Subcutaneous abdominal adipose tissue (tissue), 5 donors: Measurements from ENCODE around the gene BMI1.

ENCODE experiments used
- H3K27ac ChIP-seq: one replicate; pipeline ENCODE4 v1.7.0; 2013; ENCODE audit warnings: low read depth, mild to moderate bottlenecking, inconsistent platforms, low read length, moderate library complexity
- H3K27me3 ChIP-seq, 5 donors: one replicate each; pipeline ENCODE4 v1.7.0; 2013; ENCODE audit warnings: low read length in 5 of 5, inconsistent platforms in 1 of 5; ENCODE audit not compliant: control insufficient read depth in 5 of 5, insufficient read depth in 4 of 5
- H3K36me3 ChIP-seq, 5 donors: one replicate each; pipeline ENCODE4 v1.7.0; 2013; ENCODE audit warnings: low read length in 5 of 5; ENCODE audit not compliant: control insufficient read depth in 5 of 5, insufficient read depth in 5 of 5
- H3K4me1 ChIP-seq, 5 donors: one replicate each; pipeline ENCODE4 v1.7.0; 2013; ENCODE audit warnings: low read length in 5 of 5, mild to moderate bottlenecking in 3 of 5, moderate library complexity in 1 of 5; ENCODE audit not compliant: control insufficient read depth in 5 of 5, insufficient read depth in 5 of 5
- H3K4me3 ChIP-seq, 5 donors: one replicate each; pipeline ENCODE4 v1.7.0; 2013; ENCODE audit warnings: low read length in 5 of 5, low read depth in 1 of 5
- H3K9ac ChIP-seq, 5 donors: one replicate each; pipeline ENCODE4 v1.7.0; 2013; ENCODE audit warnings: low read length in 5 of 5, mild to moderate bottlenecking in 4 of 5, moderate library complexity in 3 of 5
- H3K9me3 ChIP-seq, 5 donors: one replicate each; pipeline ENCODE4 v1.7.0; 2013; ENCODE audit warnings: low read length in 5 of 5; ENCODE audit not compliant: control insufficient read depth in 5 of 5
- donor health status: healthy.
- donor health status: healthy.
- donor health status: healthy.
- donor health status: healthy.
- donor health status: healthy.

The BMI1 gene

DNA sequence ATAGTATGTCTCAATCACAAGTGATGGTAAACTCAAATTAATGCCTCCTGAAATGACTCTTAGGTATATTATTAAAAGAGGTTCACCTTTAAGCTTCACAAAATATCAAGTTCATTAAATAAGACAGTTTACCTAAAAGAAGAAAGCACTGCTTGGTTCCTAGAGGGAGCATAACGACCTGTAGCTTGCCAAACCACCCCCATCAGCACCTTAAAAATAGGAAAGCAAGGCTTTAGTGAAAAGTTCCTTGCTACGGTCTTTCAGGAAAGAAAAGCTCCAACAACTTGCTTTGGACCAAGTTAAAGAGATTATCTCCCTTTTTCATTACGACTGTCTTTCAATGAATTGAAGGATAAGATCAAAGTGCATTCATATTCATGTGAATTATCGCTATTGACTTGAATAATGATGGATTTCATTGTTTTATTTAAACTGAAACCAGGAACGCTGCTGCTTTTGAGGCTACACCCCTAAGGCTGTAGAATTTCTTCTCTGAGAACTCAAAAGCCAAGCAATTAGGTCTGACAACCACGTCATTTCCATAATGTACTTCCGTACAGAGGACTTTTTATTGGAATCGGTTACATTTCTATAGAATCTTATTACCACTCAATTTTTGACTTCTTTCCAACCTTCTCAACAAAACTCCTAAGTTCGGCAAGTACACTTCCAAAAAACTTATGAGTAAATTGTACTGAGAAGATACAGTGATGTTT is 17.4 kb downstream of the BMI1 start:
- H3K4me3 ChIP-seq, result no peak overlapping the region
- H3K9ac ChIP-seq, result no peak overlapping the region
- no peak overlapping the region for H3K27ac ChIP-seq
- peaks cover 0 to 3% (median 0%) of the 10 kb centered on the region in 5 donors for H3K9me3 ChIP-seq
- peaks cover 0 to 48% (median 46%) of the 10 kb centered on the region in 5 donors for H3K4me1 ChIP-seq
- H3K36me3 ChIP-seq, result no peaks in the 10 kb centered on the region
- H3K27me3 ChIP-seq, result peaks cover 48 to 74% (median 58%) of the 10 kb centered on the region in 5 donors

DNA sequence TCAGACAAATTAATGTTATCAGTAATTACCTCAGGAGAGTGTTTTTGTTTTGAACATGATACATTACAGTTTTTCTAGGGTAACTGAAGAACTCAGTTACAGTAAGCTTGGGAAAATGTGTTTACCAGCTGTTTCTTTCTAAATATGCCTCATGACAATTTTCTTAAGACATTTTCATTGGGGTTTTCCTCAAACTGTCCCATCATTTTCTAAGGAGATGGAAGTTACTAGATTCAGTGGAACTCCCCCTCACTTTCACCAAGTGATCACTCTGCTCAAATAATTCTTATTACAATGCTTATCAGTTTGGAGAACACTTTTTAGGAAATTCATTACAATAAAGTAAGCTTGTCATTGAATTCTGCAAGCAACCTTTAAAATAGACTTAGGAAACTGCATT is 18.0 kb downstream of the BMI1 start:
- peaks cover 0 to 44% (median 42%) of the 10 kb centered on the region in 5 donors for H3K4me1 ChIP-seq
- H3K9me3 ChIP-seq, result no peaks in the 10 kb centered on the region
- H3K36me3 ChIP-seq, result no peaks in the 10 kb centered on the region
- H3K4me3 ChIP-seq, result no peak overlapping the region
- no peak overlapping the region for H3K27ac ChIP-seq
- no peak overlapping the region for H3K9ac ChIP-seq
- H3K27me3 ChIP-seq, result peaks cover 52 to 76% (median 61%) of the 10 kb centered on the region in 5 donors

DNA sequence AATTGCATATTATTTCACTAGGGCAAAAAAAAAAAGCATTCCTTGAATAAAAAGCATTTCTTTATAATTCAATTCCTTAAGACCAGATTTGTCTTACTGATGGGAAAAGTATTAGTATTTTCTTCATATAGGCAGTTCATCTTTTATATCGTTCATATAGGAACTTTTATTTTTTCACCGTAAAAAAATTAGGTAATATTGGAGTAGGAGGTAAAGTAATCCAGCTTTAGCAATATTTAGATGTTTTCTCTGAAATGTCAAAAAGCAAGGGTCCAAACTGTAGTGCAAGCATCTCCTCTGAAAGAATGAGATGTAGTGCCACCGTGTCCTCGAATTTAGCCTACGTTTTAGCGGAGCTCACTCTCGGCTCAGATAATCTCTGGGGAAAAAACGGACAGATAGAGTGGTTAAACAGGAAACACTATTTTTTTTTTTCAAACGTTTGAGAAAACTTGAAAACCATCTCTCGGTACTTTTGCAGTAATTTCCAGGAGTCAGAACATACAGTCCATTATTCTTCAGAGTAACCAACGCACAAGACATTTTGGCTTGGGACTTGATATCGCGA is 18.9 kb downstream of the BMI1 start:
- H3K27me3 ChIP-seq, result peaks cover 58 to 78% (median 71%) of the 10 kb centered on the region in 5 donors
- peaks cover 1 to 35% (median 33%) of the 10 kb centered on the region in 5 donors for H3K4me1 ChIP-seq
- H3K4me3 ChIP-seq, result peak overlapping the region; percentile 31 to 77 (median 73)
- no peaks in the 10 kb centered on the region for H3K9me3 ChIP-seq
- H3K9ac ChIP-seq, result peak overlapping the region in 2 of 5 donors; percentile 81 to 88
- H3K36me3 ChIP-seq, result no peaks in the 10 kb centered on the region
- peak overlapping the region; percentile 79 for H3K27ac ChIP-seq

DNA sequence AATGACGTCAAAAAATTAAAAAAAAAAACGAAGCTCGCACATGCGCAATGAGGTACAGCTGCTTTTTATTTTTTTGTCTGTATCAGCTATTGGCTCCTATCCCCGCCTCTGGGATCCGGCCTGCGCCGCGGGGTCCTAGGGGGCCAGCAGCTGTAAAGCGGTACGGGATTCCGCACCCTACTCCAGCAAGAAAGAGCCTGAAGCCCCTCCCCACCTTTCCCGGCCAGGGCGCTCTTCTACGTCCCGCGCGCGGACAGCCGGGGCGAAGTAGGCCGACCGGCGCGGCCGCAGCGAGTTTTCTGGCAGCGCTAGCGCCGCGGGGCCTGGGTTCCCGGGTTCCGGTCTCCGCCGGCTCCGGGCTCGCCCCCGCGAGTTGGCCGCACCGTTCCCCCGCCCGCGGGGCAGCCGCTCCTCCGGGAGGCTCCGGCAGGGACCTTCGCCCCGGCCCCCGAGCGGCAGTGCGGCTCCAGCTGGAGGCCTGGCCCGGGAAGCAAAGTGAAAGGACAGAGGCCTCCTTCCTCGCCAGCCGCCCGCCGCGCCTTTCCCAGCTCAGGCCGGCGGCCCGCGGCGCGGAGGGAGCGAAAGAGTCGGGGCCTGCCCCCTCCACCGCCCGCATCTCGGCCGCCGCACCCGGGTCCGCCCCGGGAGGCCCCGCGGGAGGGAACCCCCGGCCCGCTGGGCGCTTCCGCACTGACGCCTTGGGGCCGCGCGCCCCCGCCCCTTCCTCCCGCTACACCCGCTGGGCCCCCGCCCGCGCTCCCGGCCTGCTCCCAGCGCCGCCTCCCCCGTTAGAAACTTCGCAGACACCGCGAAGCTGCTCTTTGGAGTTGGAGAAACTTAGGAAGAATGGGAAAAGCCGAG is 19.7 kb downstream of the BMI1 start:
- H3K4me3 ChIP-seq, result peak overlapping the region; percentile 31 to 77 (median 73)
- peak overlapping the region in 4 of 5 donors; percentile 81 to 95 (median 92) for H3K9ac ChIP-seq
- peak overlapping the region; percentile 79 for H3K27ac ChIP-seq
- no peaks in the 10 kb centered on the region for H3K36me3 ChIP-seq
- H3K4me1 ChIP-seq, result peaks cover 1 to 35% (median 26%) of the 10 kb centered on the region in 5 donors
- H3K27me3 ChIP-seq, result peaks cover 61 to 78% (median 72%) of the 10 kb centered on the region in 5 donors
- H3K9me3 ChIP-seq, result no peaks in the 10 kb centered on the region

DNA sequence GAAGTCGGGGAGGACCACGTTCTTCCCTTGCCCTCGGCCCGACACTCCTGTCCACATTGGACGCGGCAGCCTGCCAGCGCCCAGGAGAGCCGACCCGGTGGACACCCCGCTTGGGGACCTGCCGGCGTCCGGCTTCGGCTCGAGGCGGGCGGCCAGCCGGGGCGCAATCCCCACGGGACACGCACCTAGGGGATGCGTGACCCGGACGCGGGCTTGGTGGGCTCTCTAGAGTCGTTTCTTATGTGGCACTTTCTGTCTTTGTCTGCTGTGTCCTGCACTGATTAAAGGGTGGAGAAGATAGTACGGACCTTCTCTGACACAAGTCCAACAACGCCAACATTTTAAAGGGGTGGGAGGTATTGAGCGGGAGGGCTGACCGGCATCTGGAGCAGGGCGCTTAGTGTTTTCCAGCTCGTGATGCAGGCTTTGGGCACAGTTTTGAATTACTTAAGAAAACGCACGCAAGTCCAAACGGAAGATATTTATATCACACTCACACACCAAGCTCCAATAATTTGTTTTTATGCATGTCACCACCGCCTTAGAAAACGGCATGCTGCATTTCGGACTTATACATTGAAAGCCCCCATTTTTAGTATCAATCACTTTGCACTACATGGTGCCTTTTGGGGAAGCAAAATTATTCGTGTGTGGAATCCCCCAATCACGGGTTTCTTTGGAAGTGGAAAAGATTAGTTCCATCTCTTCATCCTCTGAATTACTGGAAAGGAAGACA is 20.5 kb downstream of the BMI1 start:
- Histone ChIP-seq H3K4me1 (peaks cover 1 to 28% (median 18%) of the 10 kb centered on the region in 5 donors), H3K27ac (peak overlapping the region; percentile 79), H3K36me3 (no peaks in the 10 kb centered on the region), H3K9ac (peak overlapping the region in 4 of 5 donors; percentile 50 to 95 (median 86)), H3K27me3 (peaks cover 60 to 78% (median 72%) of the 10 kb centered on the region in 5 donors), H3K9me3 (peaks cover 0 to 3% (median 0%) of the 10 kb centered on the region in 5 donors), H3K4me3 (peak overlapping the region; percentile 64 to 77 (median 73))

DNA sequence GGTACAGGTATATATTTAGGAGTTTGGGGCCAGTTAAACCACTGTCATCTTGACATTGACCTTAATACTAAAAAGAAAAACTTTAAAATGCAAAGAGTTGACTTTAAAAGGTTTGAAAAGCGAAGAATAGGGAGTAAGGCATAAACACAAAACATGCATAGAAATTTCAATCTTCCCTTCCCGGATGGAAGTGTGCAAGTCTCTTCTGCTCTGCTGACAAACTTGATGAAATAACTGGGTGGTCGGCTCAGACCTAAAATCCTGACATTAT is 21.0 kb downstream of the BMI1 start:
- H3K36me3 ChIP-seq, result no peaks in the 10 kb centered on the region
- H3K9me3 ChIP-seq, result peaks cover 0 to 3% (median 0%) of the 10 kb centered on the region in 5 donors
- H3K4me3 ChIP-seq, result peak overlapping the region in 1 of 5 donors; percentile 73
- H3K4me1 ChIP-seq, result peaks cover 1 to 23% (median 13%) of the 10 kb centered on the region in 5 donors
- peaks cover 60 to 78% (median 71%) of the 10 kb centered on the region in 5 donors for H3K27me3 ChIP-seq
- H3K9ac ChIP-seq, result no peak overlapping the region
- H3K27ac ChIP-seq, result no peak overlapping the region

DNA sequence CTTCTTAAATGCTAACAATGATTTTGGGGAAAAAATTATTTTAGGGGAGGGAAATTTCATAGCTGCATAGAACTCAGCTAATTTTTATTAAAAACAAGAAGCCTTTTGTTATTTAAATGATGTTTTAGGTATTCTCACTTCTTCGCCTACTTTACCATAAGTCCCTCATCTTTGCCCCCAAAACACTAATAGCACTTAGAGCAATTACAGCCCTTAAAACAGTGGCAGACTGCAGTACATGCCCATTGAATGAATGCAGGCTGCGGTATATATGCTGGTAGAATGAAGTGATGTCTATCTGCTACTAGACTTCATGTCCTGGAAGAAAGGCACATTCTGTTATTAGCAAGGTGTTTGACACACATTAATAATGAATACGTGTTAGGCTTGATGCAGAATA is 21.5 kb downstream of the BMI1 start:
- Histone ChIP-seq H3K9ac (no peak overlapping the region), H3K9me3 (peaks cover 0 to 3% (median 0%) of the 10 kb centered on the region in 5 donors), H3K27me3 (peaks cover 57 to 76% (median 69%) of the 10 kb centered on the region in 5 donors), H3K36me3 (no peaks in the 10 kb centered on the region), H3K4me1 (peaks cover 1 to 21% (median 13%) of the 10 kb centered on the region in 5 donors), H3K4me3 (no peak overlapping the region), H3K27ac (no peak overlapping the region)

DNA sequence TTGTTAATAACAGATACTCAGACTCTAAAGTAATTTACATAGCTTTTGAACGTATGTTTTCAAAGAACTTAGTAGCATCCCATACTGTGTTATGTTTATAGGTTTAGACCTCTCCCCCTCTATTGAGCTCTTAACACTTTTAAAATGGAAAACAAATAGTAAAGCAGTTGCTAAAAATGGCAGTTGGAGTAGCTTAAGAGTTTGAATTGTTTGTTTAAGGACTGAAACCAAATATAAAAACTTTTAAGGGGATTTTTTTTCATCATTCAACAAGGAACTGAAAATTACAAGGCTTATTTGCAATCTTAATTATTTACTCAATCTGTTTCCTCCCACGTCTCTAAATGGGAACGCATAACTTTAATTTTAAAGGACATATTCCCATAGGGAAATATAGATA is 22.8 kb downstream of the BMI1 start:
- Histone ChIP-seq H3K27me3 (peaks cover 44 to 67% (median 56%) of the 10 kb centered on the region in 5 donors), H3K9ac (no peak overlapping the region), H3K36me3 (no peaks in the 10 kb centered on the region), H3K27ac (no peak overlapping the region), H3K9me3 (peaks cover 0 to 3% (median 0%) of the 10 kb centered on the region in 5 donors), H3K4me1 (peaks cover 1 to 21% (median 13%) of the 10 kb centered on the region in 5 donors), H3K4me3 (no peak overlapping the region)

DNA sequence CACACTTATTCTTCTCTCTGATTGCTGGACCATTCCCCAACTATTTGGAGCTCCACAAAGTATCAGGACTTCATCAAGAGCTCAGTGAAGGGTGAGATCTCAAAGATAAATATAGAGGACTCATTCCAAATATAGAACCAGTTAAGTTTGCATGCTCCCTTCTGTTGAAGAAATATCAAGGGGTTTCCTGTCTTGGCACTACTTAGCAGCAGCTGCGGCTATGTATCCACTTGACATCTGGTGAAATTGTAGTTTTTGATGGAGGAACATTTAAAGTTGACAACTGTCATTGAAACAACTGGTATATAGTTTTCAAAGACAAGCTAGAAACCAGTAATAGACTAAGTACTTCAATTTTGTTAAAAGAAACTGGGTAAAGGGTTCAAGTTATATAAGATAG is 23.4 kb downstream of the BMI1 start:
- peaks cover 0 to 3% (median 0%) of the 10 kb centered on the region in 5 donors for H3K9me3 ChIP-seq
- H3K27me3 ChIP-seq, result peaks cover 43 to 62% (median 52%) of the 10 kb centered on the region in 5 donors
- H3K27ac ChIP-seq, result no peak overlapping the region
- peaks cover 1 to 21% (median 13%) of the 10 kb centered on the region in 5 donors for H3K4me1 ChIP-seq
- no peak overlapping the region for H3K9ac ChIP-seq
- no peak overlapping the region for H3K4me3 ChIP-seq
- H3K36me3 ChIP-seq, result no peaks in the 10 kb centered on the region
